GM19023 (cell line): Measurements from ENCODE around the gene CPD.
A peak's percentile ranks its signal among the peaks of the same experiment; 100 is the strongest.
"Not testable (repeated sequence)": the region's sequence is repeated elsewhere in the genome, so short reads cannot be mapped to it uniquely, and the experiment has no call there.

Experiments
- ATAC-seq: cut with Tn5 transposase; IDR thresholded peaks from one replicate; pipeline ENCODE4 v1.9.1; 2021; ENCODE audit warnings: mild to moderate bottlenecking, moderate library complexity; ENCODE audit not compliant: unreplicated experiment

CPD gene

GRCh38 chr17:30378825-30379302 is at the start of gene CPD:
TSS of gene CPD (plus strand) at chr17:30378927. CDS start at chr17:30378981, 54 bp downstream.
- peak; percentile 88 for ATAC-seq

GRCh38 chr17:30332057-30332542 is 46.6 kb upstream of the CPD start:
- peak; percentile 61 for ATAC-seq

GRCh38 chr17:30333503-30334360 is 45.0 kb upstream of the CPD start, which contains the start of gene TMIGD1:
TSS of gene TMIGD1 (minus strand) at chr17:30334057. CDS start at chr17:30332133, 1,924 bp downstream.
- ATAC-seq: no peak

- no peak for ATAC-seq
Observed at GRCh38 chr17:30334421-30334820, 44.3 kb upstream of the CPD start.

- ATAC-seq: no peak
Observed at GRCh38 chr17:30336369-30337171, 42.2 kb upstream of the CPD start.

GRCh38 chr17:30337393-30337999 is 41.2 kb upstream of the CPD start:
- ATAC-seq: no peak

- ATAC-seq: no peak
Observed at GRCh38 chr17:30339086-30339485, 39.6 kb upstream of the CPD start.

GRCh38 chr17:30340801-30341356 is 37.8 kb upstream of the CPD start:
- ATAC-seq: no peak

GRCh38 chr17:30341703-30342249 is 37.0 kb upstream of the CPD start:
- ATAC-seq: no peak

GRCh38 chr17:30343244-30343643 is 35.5 kb upstream of the CPD start:
- ATAC-seq: not testable (repeated sequence)

GRCh38 chr17:30343796-30344195 is 34.9 kb upstream of the CPD start:
- ATAC-seq: no peak

- no peak for ATAC-seq
Observed at GRCh38 chr17:30344283-30345088, 34.2 kb upstream of the CPD start.

GRCh38 chr17:30345089-30345433 is 33.7 kb upstream of the CPD start:
- ATAC-seq: no peak

GRCh38 chr17:30345527-30346075 is 33.1 kb upstream of the CPD start:
- no peak for ATAC-seq

GRCh38 chr17:30346221-30346795 is 32.4 kb upstream of the CPD start:
- ATAC-seq: no peak

- no peak for ATAC-seq
Observed at GRCh38 chr17:30347488-30347887, 31.2 kb upstream of the CPD start.

- ATAC-seq: no peak
Observed at GRCh38 chr17:30349252-30349651, 29.5 kb upstream of the CPD start.

- not testable (repeated sequence) for ATAC-seq
Observed at GRCh38 chr17:30351263-30351662, 27.5 kb upstream of the CPD start.

GRCh38 chr17:30351735-30352134 is 27.0 kb upstream of the CPD start:
- no peak for ATAC-seq
